Parathyroid adenoma (tissue), 2 donors: Measurements from ENCODE around the gene CDIP1.

ENCODE experiments used
- H2AFZ ChIP-seq: fragments of 300-600 bp; sonication (generic); one replicate; pipeline ENCODE4 v1.7.0; 2017; ENCODE audit warnings: antibody characterized with exemption, mild to moderate bottlenecking
- H3K27ac ChIP-seq: fragments of 300-600 bp; sonication (generic); one replicate; pipeline ENCODE4 v1.7.0; 2017
- H3K27me3 ChIP-seq: fragments of 300-600 bp; sonication (generic); one replicate; pipeline ENCODE4 v1.7.0; 2017; ENCODE audit warnings: low read length; ENCODE audit not compliant: control insufficient read depth, insufficient read depth
- H3K36me3 ChIP-seq: fragments of 300-600 bp; sonication (generic); one replicate; pipeline ENCODE4 v1.7.0; 2017; ENCODE audit warnings: low read length; ENCODE audit not compliant: control insufficient read depth, insufficient read depth
- H3K4me1 ChIP-seq: fragments of 300-600 bp; sonication (generic); one replicate; pipeline ENCODE4 v1.7.0; 2017; ENCODE audit warnings: control low read depth
- H3K4me2 ChIP-seq: fragments of 300-600 bp; sonication (generic); one replicate; pipeline ENCODE4 v1.7.0; 2017; ENCODE audit warnings: low read length
- H3K4me3 ChIP-seq: fragments of 300-600 bp; sonication (generic); one replicate; pipeline ENCODE4 v1.7.0; 2017; ENCODE audit warnings: low read depth, low read length
- H3K79me2 ChIP-seq: fragments of 300-600 bp; sonication (generic); one replicate; pipeline ENCODE4 v1.7.0; 2017; ENCODE audit warnings: control low read depth
- H3K9ac ChIP-seq: fragments of 300-600 bp; sonication (generic); one replicate; pipeline ENCODE4 v1.7.0; 2017; ENCODE audit warnings: mild to moderate bottlenecking
- H3K9me3 ChIP-seq: fragments of 300-600 bp; sonication (generic); one replicate; pipeline ENCODE4 v1.7.0; 2017; ENCODE audit warnings: low read length; ENCODE audit not compliant: control insufficient read depth
- CTCF ChIP-seq: fragments of 300-600 bp; sonication (generic); IDR thresholded peaks from one replicate; pipeline ENCODE4 v1.7.0; 2017; ENCODE audit warnings: antibody characterized with exemption, mild to moderate bottlenecking
- donor health status: primary hyperparathyroidism.

Gene CDIP1

GRCh38 chr16:4475880-4476788 lies 62.4 kb downstream of the CDIP1 start, which contains the start of gene HMOX2:
Gene HMOX2, plus strand, starts transcription at chr16:4476398. Its CDS starts 29,127 bp downstream, at chr16:4505525.
- Histone ChIP-seq H3K4me2 (peak within 1 kb of the TSS; percentile 94), H3K79me2 (peaks cover 4% of the 10 kb centered on the region)
- peak; percentile 56 for TF ChIP-seq CTCF

GRCh38 chr16:4474192-4474961 lies 64.2 kb downstream of the CDIP1 start, which contains the start of gene NMRAL1:
Gene NMRAL1, minus strand, starts transcription at chr16:4474625. Its CDS starts 493 bp downstream, at chr16:4474132.
- Histone ChIP-seq H3K27me3 (no peaks in the 10 kb centered on the region), H3K27ac (peak within 1 kb of the TSS; percentile 29)

More at GRCh38 chr16:4475880-4476788, 62.4 kb downstream of the CDIP1 start, which contains the start of gene HMOX2:
- Histone ChIP-seq H3K9me3 (no peaks in the 10 kb centered on the region), H3K36me3 (no peaks in the 10 kb centered on the region), H3K9ac (peak within 1 kb of the TSS; percentile 73), H3K27ac (peak within 1 kb of the TSS; percentile 78), H3K4me3 (peak within 1 kb of the TSS; percentile 80), H3K27me3 (no peaks in the 10 kb centered on the region), H3K4me1 (peaks cover 3% of the 10 kb centered on the region), H2AFZ (peak within 1 kb of the TSS; percentile 96)

DNA sequence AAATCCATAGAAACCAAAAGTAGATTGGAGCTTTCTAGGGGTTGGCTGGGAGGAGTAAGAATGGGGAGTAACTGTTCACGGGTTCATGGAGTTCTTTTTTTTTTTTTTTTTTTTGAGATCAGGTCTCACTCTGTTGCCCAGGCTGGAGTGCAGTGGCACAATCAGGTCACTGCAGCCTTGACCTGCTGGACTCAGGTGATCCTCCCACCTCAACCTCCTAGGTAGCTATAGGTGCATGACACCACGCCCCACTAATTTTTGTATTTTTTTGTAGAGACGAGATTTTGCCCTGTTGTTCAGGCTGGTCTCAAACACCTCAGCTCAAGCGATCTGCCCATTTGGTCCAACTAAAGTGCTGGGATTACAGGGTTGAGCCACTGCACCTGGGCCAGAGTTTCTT lies 65.7 kb downstream of the CDIP1 start:
- no peak overlapping the region for H2AFZ ChIP-seq
- no peak overlapping the region for H3K4me2 ChIP-seq
- TF ChIP-seq CTCF, result no peak
- H3K4me3 ChIP-seq, result no peak overlapping the region
- H3K9ac ChIP-seq, result no peak overlapping the region
- H3K9me3 ChIP-seq, result no peaks in the 10 kb centered on the region
- no peak overlapping the region for H3K27ac ChIP-seq
- H3K36me3 ChIP-seq, result no peaks in the 10 kb centered on the region
- no peaks in the 10 kb centered on the region for H3K27me3 ChIP-seq
- peaks cover 4% of the 10 kb centered on the region for H3K79me2 ChIP-seq
- peaks cover 3% of the 10 kb centered on the region for H3K4me1 ChIP-seq

More at GRCh38 chr16:4474192-4474961, 64.2 kb downstream of the CDIP1 start, which contains the start of gene NMRAL1:
- Histone ChIP-seq H3K4me1 (peaks cover 3% of the 10 kb centered on the region), H3K4me3 (peak within 1 kb of the TSS; percentile 69), H3K9ac (no peak within 1 kb of the TSS), H3K9me3 (no peaks in the 10 kb centered on the region), H3K4me2 (peak within 1 kb of the TSS; percentile 86), H2AFZ (peak within 1 kb of the TSS; percentile 93), H3K36me3 (no peaks in the 10 kb centered on the region), H3K79me2 (peaks cover 4% of the 10 kb centered on the region)
- TF ChIP-seq CTCF, result no peak

GRCh38 chr16:4471869-4472268 lies 66.7 kb downstream of the CDIP1 start:
- Histone ChIP-seq H3K9ac (no peak overlapping the region), H3K4me3 (no peak overlapping the region), H3K9me3 (no peaks in the 10 kb centered on the region), H2AFZ (no peak overlapping the region), H3K27me3 (no peaks in the 10 kb centered on the region), H3K27ac (no peak overlapping the region), H3K4me1 (peaks cover 3% of the 10 kb centered on the region), H3K36me3 (no peaks in the 10 kb centered on the region), H3K79me2 (peaks cover 3% of the 10 kb centered on the region), H3K4me2 (no peak overlapping the region)
- TF ChIP-seq CTCF, result no peak
